SU-DHL-6 (cell line): ENCODE measurements around the gene AMFR.

Experiments used
- H2AFZ ChIP-seq: fragments of 200-600 bp; sonication (generic); 2 replicates; pipeline ENCODE4 v1.6.1; 2014; ENCODE audit warnings: low read depth, mild to moderate bottlenecking, moderate library complexity, mixed read lengths, antibody characterized with exemption, low read length; ENCODE audit not compliant: severe bottlenecking
- H3F3A ChIP-seq: fragments of 200-600 bp; shearing (Covaris generic); 2 replicates; pipeline ENCODE4 v1.6.0; 2016; ENCODE audit warnings: antibody characterized with exemption, mild to moderate bottlenecking; ENCODE audit not compliant: insufficient read depth
- H3K27ac ChIP-seq: fragments of 200-600 bp; sonication (generic); 2 replicates; pipeline ENCODE4 v1.5.1; 2016; ENCODE audit warnings: low read depth, mild to moderate bottlenecking, low read length, moderate library complexity, mixed read lengths
- H3K27me3 ChIP-seq: fragments of 200-600 bp; sonication (generic), shearing (Covaris generic); 2 replicates; pipeline ENCODE4 v1.6.0; 2014; ENCODE audit warnings: mild to moderate bottlenecking, low read length
- H3K36me3 ChIP-seq: fragments of 200-600 bp; sonication (generic); 2 replicates; pipeline ENCODE4 v1.6.1; 2014; ENCODE audit warnings: mild to moderate bottlenecking, low read length, mixed read lengths
- H3K4me2 ChIP-seq: fragments of 300-600, 200-600 bp; shearing (Covaris generic), sonication (generic); 2 replicates; pipeline ENCODE4 v1.6.0; 2014; ENCODE audit warnings: low read length, low read depth, mild to moderate bottlenecking; ENCODE audit not compliant: poor library complexity, severe bottlenecking
- H3K4me3 ChIP-seq: fragments of 200-600 bp; sonication (generic); 2 replicates; pipeline ENCODE4 v1.5.1; 2014; ENCODE audit warnings: antibody characterized with exemption, low read length, mild to moderate bottlenecking, mixed read lengths; ENCODE audit not compliant: insufficient read depth, poor library complexity, severe bottlenecking
- H3K79me2 ChIP-seq: fragments of 200-600 bp; sonication (generic); 2 replicates; pipeline ENCODE4 v1.6.1; 2014; ENCODE audit warnings: mild to moderate bottlenecking, low read length, moderate library complexity; ENCODE audit not compliant: insufficient read depth
- H3K9ac ChIP-seq: fragments of 200-600 bp; sonication (generic); 2 replicates; pipeline ENCODE4 v1.7.0; 2014; ENCODE audit warnings: mild to moderate bottlenecking, low read length
- H3K9me2 ChIP-seq: fragments of 200-600 bp; sonication (generic); replicated peaks from 2 replicates; pipeline ENCODE4 v1.6.1; 2014; ENCODE audit warnings: low read length; ENCODE audit not compliant: insufficient read depth
- H3K9me3 ChIP-seq: fragments of 200-600 bp; sonication (generic); 2 replicates; pipeline ENCODE4 v1.6.1; 2014; ENCODE audit warnings: low read length, mixed read lengths; ENCODE audit not compliant: insufficient read depth
- H4K20me1 ChIP-seq: fragments of 200-600 bp; sonication (generic); 2 replicates; pipeline ENCODE4 v1.6.1; 2014; ENCODE audit warnings: low read depth, mild to moderate bottlenecking, antibody characterized with exemption, low read length, moderate library complexity, mixed read lengths
- CTCF ChIP-seq: fragments of 200-600 bp; sonication (generic); IDR thresholded peaks from one replicate; pipeline ENCODE4 v1.5.1; 2017; ENCODE audit warnings: antibody characterized with exemption, mild to moderate bottlenecking, low read length, moderate library complexity; ENCODE audit not compliant: insufficient read depth, poor library complexity, severe bottlenecking
- EZH2phosphoT487 ChIP-seq: fragments of 200-600 bp; sonication (generic), shearing (Covaris generic); conservative IDR thresholded peaks from 2 replicates; pipeline ENCODE4 v1.6.1; 2018; ENCODE audit warnings: mild to moderate bottlenecking, antibody characterized with exemption, low read length, moderate library complexity, mixed read lengths

AMFR gene

GRCh38 chr16:56468800-56469199 is 43.5 kb upstream of the AMFR start:
- Histone ChIP-seq H4K20me1 (no peaks in the 10 kb centered on the region), H3K9ac (no peak overlapping the region), H3K4me3 (no peak overlapping the region), H3K9me2 (no peaks in the 10 kb centered on the region), H2AFZ (no peak overlapping the region), H3K36me3 (peaks cover 37% of the 10 kb centered on the region), H3K27ac (no peak overlapping the region), H3K79me2 (no peaks in the 10 kb centered on the region), H3K9me3 (no peaks in the 10 kb centered on the region), H3K27me3 (no peaks in the 10 kb centered on the region), H3K4me2 (no peak overlapping the region), H3F3A (no peaks in the 10 kb centered on the region)
- TF ChIP-seq EZH2phosphoT487 = no peak

GRCh38 chr16:56466344-56466743 is 41.0 kb upstream of the AMFR start:
- peaks cover 41% of the 10 kb centered on the region for H3K36me3 ChIP-seq

GRCh38 chr16:56463153-56463552 is 37.8 kb upstream of the AMFR start:
- Histone ChIP-seq H3K9ac (no peak overlapping the region), H3K36me3 (peaks cover 47% of the 10 kb centered on the region)

More at GRCh38 chr16:56466344-56466743, 41.0 kb upstream of the AMFR start:
- TF ChIP-seq EZH2phosphoT487 (no peak), CTCF (no peak)
- Histone ChIP-seq H2AFZ (no peak overlapping the region), H3K27me3 (no peaks in the 10 kb centered on the region), H3K9ac (no peak overlapping the region), H3K9me3 (no peaks in the 10 kb centered on the region), H3K9me2 (no peaks in the 10 kb centered on the region), H3K79me2 (no peaks in the 10 kb centered on the region), H3F3A (no peaks in the 10 kb centered on the region), H3K4me3 (no peak overlapping the region), H3K27ac (no peak overlapping the region), H4K20me1 (no peaks in the 10 kb centered on the region), H3K4me2 (no peak overlapping the region)

More at GRCh38 chr16:56463153-56463552, 37.8 kb upstream of the AMFR start:
- Histone ChIP-seq H3K27me3 (no peaks in the 10 kb centered on the region), H2AFZ (no peak overlapping the region), H3K4me3 (no peak overlapping the region), H3K9me2 (no peaks in the 10 kb centered on the region), H3K4me2 (no peak overlapping the region), H4K20me1 (no peaks in the 10 kb centered on the region), H3K9me3 (no peaks in the 10 kb centered on the region), H3F3A (no peaks in the 10 kb centered on the region), H3K27ac (no peak overlapping the region), H3K79me2 (no peaks in the 10 kb centered on the region)
- TF ChIP-seq EZH2phosphoT487 (no peak), CTCF (no peak)
